Measurements from ENCODE around the gene ALDOA.

ALDOA gene

GRCh38 chr16:30030841-30031413, 34.6 kb upstream of the ALDOA start, which contains the start of gene TLCD3B:
Gene TLCD3B (minus strand): TSS chr16:30031271. CDS start chr16:30030527, 744 bp downstream.
- Histone ChIP-seq H3K27ac (ENCODE audit: low read depth, low read length) (no peak within 1 kb of the TSS), H3K27me3 (ENCODE audit: control insufficient read depth, low read length) (peaks cover 40% of the 10 kb centered on the region)

GRCh38 chr16:30031477-30031918, 34.1 kb upstream of the ALDOA start:
- Histone ChIP-seq H3K4me2 (ENCODE audit: low read length) (no peak overlapping the region), H3K27me3 (ENCODE audit: control insufficient read depth, low read length) (peaks cover 45% of the 10 kb centered on the region), H3K27ac (ENCODE audit: low read depth, low read length) (no peak overlapping the region), H3F3A (ENCODE audit: control insufficient read depth, insufficient read depth) (no peaks in the 10 kb centered on the region), H3K36me3 (ENCODE audit: control insufficient read depth, low read length) (no peaks in the 10 kb centered on the region), H3K9me2 (replicated peaks; ENCODE audit: control insufficient read depth, low read length) (no peaks in the 10 kb centered on the region), H3K4me3 (ENCODE audit: low read length) (no peak overlapping the region), H3K79me2 (ENCODE audit: control insufficient read depth, low read length) (no peaks in the 10 kb centered on the region), H4K20me1 (ENCODE audit: control insufficient read depth, insufficient read depth, low read depth, low read length) (no peaks in the 10 kb centered on the region), H3K9me3 (ENCODE audit: control insufficient read depth, insufficient read depth, low read length) (peaks cover 4% of the 10 kb centered on the region; the same call in 1 of the 2 replicates), H3K4me1 (ENCODE audit: control insufficient read depth, low read length) (0 out of 2 replicates have a peak, but pooled peaks cover 3% of the 10 kb centered on the region)
- TF ChIP-seq CTCF (IDR thresholded peaks at IDR 0.05; ENCODE audit: low read depth, low read length, poor library complexity, severe bottlenecking), result no peak
- TF ChIP-seq EZH2phosphoT487 (IDR thresholded peaks at IDR 0.05; ENCODE audit: borderline replicate concordance, low read length), result no peak

More at GRCh38 chr16:30030841-30031413, 34.6 kb upstream of the ALDOA start, which contains the start of gene TLCD3B:
- H4K20me1 ChIP-seq (ENCODE audit: control insufficient read depth, insufficient read depth, low read depth, low read length), result no peaks in the 10 kb centered on the region
- no peaks in the 10 kb centered on the region for H3F3A ChIP-seq (ENCODE audit: control insufficient read depth, insufficient read depth)
- no peak within 1 kb of the TSS for H3K4me2 ChIP-seq (ENCODE audit: low read length)
- 0 out of 2 replicates have a peak, but pooled peaks cover 3% of the 10 kb centered on the region for H3K4me1 ChIP-seq (ENCODE audit: control insufficient read depth, low read length)
- no peaks in the 10 kb centered on the region for H3K9me2 ChIP-seq (replicated peaks; ENCODE audit: control insufficient read depth, low read length)
- no peak within 1 kb of the TSS for H3K4me3 ChIP-seq (ENCODE audit: low read length)
- TF ChIP-seq CTCF (IDR thresholded peaks at IDR 0.05; ENCODE audit: low read depth, low read length, poor library complexity, severe bottlenecking) (no peak), EZH2phosphoT487 (IDR thresholded peaks at IDR 0.05; ENCODE audit: borderline replicate concordance, low read length) (no peak)
- no peaks in the 10 kb centered on the region for H3K79me2 ChIP-seq (ENCODE audit: control insufficient read depth, low read length)
- no peaks in the 10 kb centered on the region for H3K9me3 ChIP-seq (ENCODE audit: control insufficient read depth, insufficient read depth, low read length)
- no peaks in the 10 kb centered on the region for H3K36me3 ChIP-seq (ENCODE audit: control insufficient read depth, low read length)

GRCh38 chr16:30032083-30032819, 33.3 kb upstream of the ALDOA start:
- Histone ChIP-seq H3K4me1 (ENCODE audit: control insufficient read depth, low read length) (0 out of 2 replicates have a peak, but pooled peaks cover 3% of the 10 kb centered on the region), H3F3A (ENCODE audit: control insufficient read depth, insufficient read depth) (no peaks in the 10 kb centered on the region), H3K79me2 (ENCODE audit: control insufficient read depth, low read length) (no peaks in the 10 kb centered on the region), H3K9me2 (replicated peaks; ENCODE audit: control insufficient read depth, low read length) (no peaks in the 10 kb centered on the region), H3K4me2 (ENCODE audit: low read length) (no peak overlapping the region), H3K36me3 (ENCODE audit: control insufficient read depth, low read length) (no peaks in the 10 kb centered on the region), H3K9me3 (ENCODE audit: control insufficient read depth, insufficient read depth, low read length) (peaks cover 4% of the 10 kb centered on the region; the same call in 1 of the 2 replicates), H3K4me3 (ENCODE audit: low read length) (no peak overlapping the region), H3K27me3 (ENCODE audit: control insufficient read depth, low read length) (peaks cover 38% of the 10 kb centered on the region), H4K20me1 (ENCODE audit: control insufficient read depth, insufficient read depth, low read depth, low read length) (no peaks in the 10 kb centered on the region), H3K27ac (ENCODE audit: low read depth, low read length) (no peak overlapping the region)
- peak; percentile 97 for TF ChIP-seq CTCF (IDR thresholded peaks at IDR 0.05; ENCODE audit: low read depth, low read length, poor library complexity, severe bottlenecking)
- no peak for TF ChIP-seq EZH2phosphoT487 (IDR thresholded peaks at IDR 0.05; ENCODE audit: borderline replicate concordance, low read length)

Measured in DOHH2 (cell line).